Measurements from ENCODE around the gene CAPZA1.

DNA sequence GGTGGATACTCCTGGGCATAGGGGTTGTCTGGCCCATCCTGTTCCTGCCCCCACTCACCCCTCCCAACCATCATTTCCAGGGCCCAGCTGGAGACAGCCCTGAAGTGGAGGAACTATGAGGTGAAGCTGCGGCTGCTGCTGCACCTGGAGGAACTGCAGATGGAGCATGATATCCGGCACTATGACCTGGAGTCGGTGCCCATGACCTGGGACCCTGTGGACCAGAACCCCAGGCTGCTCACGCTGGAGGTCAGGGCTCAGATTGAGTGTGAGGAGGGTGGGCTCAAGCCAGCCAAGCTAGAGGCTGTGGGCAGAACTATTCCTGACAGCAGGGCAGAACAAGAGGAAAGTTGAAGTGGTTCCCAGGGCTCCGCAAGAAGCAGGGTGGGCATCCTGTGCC, 73.0 kb downstream of the CAPZA1 start:
- TF ChIP-seq, protein P1, sequence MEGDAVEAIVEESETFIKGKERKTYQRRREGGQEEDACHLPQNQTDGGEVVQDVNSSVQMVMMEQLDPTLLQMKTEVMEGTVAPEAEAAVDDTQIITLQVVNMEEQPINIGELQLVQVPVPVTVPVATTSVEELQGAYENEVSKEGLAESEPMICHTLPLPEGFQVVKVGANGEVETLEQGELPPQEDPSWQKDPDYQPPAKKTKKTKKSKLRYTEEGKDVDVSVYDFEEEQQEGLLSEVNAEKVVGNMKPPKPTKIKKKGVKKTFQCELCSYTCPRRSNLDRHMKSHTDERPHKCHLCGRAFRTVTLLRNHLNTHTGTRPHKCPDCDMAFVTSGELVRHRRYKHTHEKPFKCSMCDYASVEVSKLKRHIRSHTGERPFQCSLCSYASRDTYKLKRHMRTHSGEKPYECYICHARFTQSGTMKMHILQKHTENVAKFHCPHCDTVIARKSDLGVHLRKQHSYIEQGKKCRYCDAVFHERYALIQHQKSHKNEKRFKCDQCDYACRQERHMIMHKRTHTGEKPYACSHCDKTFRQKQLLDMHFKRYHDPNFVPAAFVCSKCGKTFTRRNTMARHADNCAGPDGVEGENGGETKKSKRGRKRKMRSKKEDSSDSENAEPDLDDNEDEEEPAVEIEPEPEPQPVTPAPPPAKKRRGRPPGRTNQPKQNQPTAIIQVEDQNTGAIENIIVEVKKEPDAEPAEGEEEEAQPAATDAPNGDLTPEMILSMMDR (IDR thresholded peaks at IDR 0.05), result no peak
- TF ChIP-seq POLR2A (IDR thresholded peaks at IDR 0.05), result no peak

All from adrenal gland (tissue), 5 donors.